Activated CD4-positive, alpha-beta T cell treated with anti-CD3 and anti-CD28 coated beads for 36 hours (primary cell): ENCODE measurements around the gene SLC52A1. TPM values are rescaled to one million over a fixed set of nuclear protein-coding genes. Genes with fewer than 3 reads are reported as not detected.

Experiments used
- ATAC-seq: fragments of 200-7000 bp; cut with Tn5 transposase; one replicate; pipeline ENCODE4 v1.10.0; 2021; ENCODE audit warnings: mild to moderate bottlenecking, moderate library complexity
- CTCF ChIA-PET: fragments of 350-600 bp; sonication (Branson Sonifier 250); formaldehyde crosslinking; loops from one replicate; lab custom pipeline; 2021; ENCODE audit warnings: antibody characterized with exemption; lab: Charles Lee
- POLR2A ChIA-PET: fragments of 350-600 bp; sonication (Branson Sonifier 250); formaldehyde crosslinking; loops from one replicate; lab custom pipeline; 2021; ENCODE audit warnings: antibody characterized with exemption, inconsistent platforms; lab: Charles Lee
- DNase-seq: peaks from one replicate; pipeline ENCODE4 v3.0.0-alpha.2; 2020
- H3K27ac Mint-ChIP-seq: one replicate; pipeline ENCODE4 v1.8.0; 2021; ENCODE audit warnings: mixed read lengths
- H3K27me3 Mint-ChIP-seq: one replicate; pipeline ENCODE4 v1.8.0; 2021; ENCODE audit warnings: mixed read lengths
- H3K36me3 Mint-ChIP-seq: one replicate; pipeline ENCODE4 v1.8.0; 2021; ENCODE audit warnings: low read depth, mixed read lengths
- H3K4me1 Mint-ChIP-seq: one replicate; pipeline ENCODE4 v1.8.0; 2021; ENCODE audit warnings: mixed read lengths
- H3K4me3 Mint-ChIP-seq: one replicate; pipeline ENCODE4 v1.8.0; 2021; ENCODE audit warnings: mild to moderate bottlenecking, moderate library complexity, mixed read lengths
- H3K9me3 Mint-ChIP-seq: one replicate; pipeline ENCODE4 v1.8.0; 2021; ENCODE audit warnings: low read depth, mixed read lengths
- intact Hi-C, 2 experiments: fragments of 100-400 bp; cut with DNase I in 1 of 2; cut with micrococcal nuclease in 1 of 2; formaldehyde crosslinking; loops; one replicate each; pipeline versions ENCODE4 v1.14.2 to v1.15.1; 2022 to 2024; cut with DNase I, micrococcal nuclease
- total RNA-seq, 2 experiments: library from RNA; stranded (reverse); gene quantifications; one replicate each; pipeline ENCODE4 v1.2.3, GENCODE V29; 2021

Gene SLC52A1
- total RNA-seq, 2 experiments from 2014 or later, result 0.16 to 0.26 TPM

- Mint-ChIP-seq H3K36me3 (peaks cover 4% of the 10 kb centered on the region), H3K4me3 (no peak overlapping the region), H3K4me1 (peaks cover 22% of the 10 kb centered on the region), H3K27me3 (no peaks in the 10 kb centered on the region), H3K27ac (no peak overlapping the region), H3K9me3 (no peaks in the 10 kb centered on the region)
- intact Hi-C loops, result no loop called here
- POLR2A ChIA-PET, result no interaction called here
- DNase-seq (no peak), ATAC-seq (no peak)
- CTCF ChIA-PET, result no interaction called here
Measured at GRCh38 chr17:4994081-4994595, 41.1 kb downstream of the SLC52A1 start.

GRCh38 chr17:4987767-4988567, 47.3 kb downstream of the SLC52A1 start:
- ChIA-PET POLR2A (no interaction called here), CTCF (interaction anchor here (0.6 to 1.8 kb wide), 13 partner anchors 9 to 192 kb away, joined by 3 to 6 read pairs (median 3); partner anchors contain the start of genes CHRNE, INCA1, KIF1C and RNF167)
- H3K4me1 Mint-ChIP-seq, result peaks cover 33% of the 10 kb centered on the region
- H3K4me3 Mint-ChIP-seq, result peak overlapping the region; percentile 93
- ATAC-seq (peak; percentile 18), DNase-seq (peak; percentile 43)
- peak overlapping the region; percentile 91 for H3K27ac Mint-ChIP-seq
- H3K27me3 Mint-ChIP-seq, result no peaks in the 10 kb centered on the region
- H3K9me3 Mint-ChIP-seq, result no peaks in the 10 kb centered on the region
- peaks cover 17% of the 10 kb centered on the region for H3K36me3 Mint-ChIP-seq
- intact Hi-C loops, result loop anchor here (1.0 kb wide), 6 partner anchors 9 to 79 kb away; partner anchors contain the start of genes INCA1 (in 2 of the 2), KIF1C (in 2 of the 2), RNF167 (in 1 of the 2) and SLC25A11 (in 1 of the 2)

- Mint-ChIP-seq H3K27ac (peak within 1 kb of the TSS; percentile 91), H3K9me3 (no peaks in the 10 kb centered on the region), H3K4me3 (peak within 1 kb of the TSS; percentile 93), H3K27me3 (no peaks in the 10 kb centered on the region), H3K4me1 (peaks cover 33% of the 10 kb centered on the region), H3K36me3 (peaks cover 20% of the 10 kb centered on the region)
- intact Hi-C loops, result loop anchor here in 1 of 2 experiments (1.0 kb wide), 6 partner anchors 10 to 78 kb away; partner anchors contain the start of genes INCA1, KIF1C, RNF167 and SLC25A11
- POLR2A ChIA-PET, result interaction anchor here (0.6 to 1.8 kb wide), 2 partner anchors 8 to 10 kb away, joined by 3 to 4 read pairs; partner anchors contain the start of genes INCA1 and KIF1C
- CTCF ChIA-PET, result interaction anchor here (0.6 to 1.8 kb wide), 12 partner anchors 10 to 1883 kb away, joined by 3 to 5 read pairs (median 3); partner anchors contain the start of genes INCA1 and KIF1C
- peak; percentile 91 for DNase-seq
- ATAC-seq, result peak; percentile 87
Measured at GRCh38 chr17:4986951-4987766, 48.1 kb downstream of the SLC52A1 start, which contains the start of gene CAMTA2. TSS of gene CAMTA2 (minus strand) at chr17:4987675. CDS start at chr17:4986222, 1,453 bp downstream.

GRCh38 chr17:4986403-4986802, 48.8 kb downstream of the SLC52A1 start:
- Mint-ChIP-seq H3K27ac (peak overlapping the region; percentile 77), H3K27me3 (no peaks in the 10 kb centered on the region), H3K4me3 (peak overlapping the region; percentile 93), H3K9me3 (no peaks in the 10 kb centered on the region), H3K4me1 (peaks cover 31% of the 10 kb centered on the region), H3K36me3 (peaks cover 18% of the 10 kb centered on the region)
- CTCF ChIA-PET, result interaction anchor here (0.6 to 1.5 kb wide), 8 partner anchors 14 to 1883 kb away, joined by 3 to 5 read pairs (median 3); no protein-coding TSS in a partner anchor
- POLR2A ChIA-PET, result interaction anchor here (0.6 to 1.8 kb wide), 2 partner anchors 8 to 11 kb away, joined by 3 to 4 read pairs; partner anchors contain the start of genes INCA1 and KIF1C
- DNase-seq, result no peak
- intact Hi-C loops, result no loop called here
- ATAC-seq, result no peak

Other genes with a start within 250 kb of the SLC52A1 start
- under 1 TPM; 0.30 TPM for gene VMO1, start 249.1 kb downstream of the SLC52A1 start, total RNA-seq
- gene GLTPD2, start 246.5 kb downstream of the SLC52A1 start, total RNA-seq, result not detected
- 100 to 1,000 TPM; 111 to 155 TPM for gene PSMB6, start 239.3 kb downstream of the SLC52A1 start, total RNA-seq
- 10 to 100 TPM; 12.3 to 14.1 TPM for gene PLD2, start 228.3 kb downstream of the SLC52A1 start, total RNA-seq
- gene MINK1, start 202.1 kb downstream of the SLC52A1 start, total RNA-seq, result 10 to 100 TPM; 48.2 to 57.7 TPM
- gene C17orf107, start 135.9 kb downstream of the SLC52A1 start, total RNA-seq, result 1 to 10 TPM; 2.6 to 2.8 TPM
- under 1 TPM; 0.59 to 0.84 TPM for gene CHRNE, start 132.3 kb downstream of the SLC52A1 start, total RNA-seq
- gene GP1BA, start 103.1 kb downstream of the SLC52A1 start, total RNA-seq, result not detected
- 10 to 100 TPM; 74.2 to 77.9 TPM for gene SLC25A11, start 95.4 kb downstream of the SLC52A1 start, total RNA-seq
- 100 to 1,000 TPM; 147 to 189 TPM for gene RNF167, start 95.2 kb downstream of the SLC52A1 start, total RNA-seq
- 1,000 to 10,000 TPM; 1,809 to 1,911 TPM for gene PFN1, start 86.9 kb downstream of the SLC52A1 start, total RNA-seq
- gene ENO3, start 84.3 kb downstream of the SLC52A1 start, total RNA-seq, result 10 to 100 TPM; 32.0 to 32.9 TPM
- 10 to 100 TPM; 61.4 to 69.4 TPM for gene SPAG7, start 67.6 kb downstream of the SLC52A1 start, total RNA-seq
- 100 to 1,000 TPM in 1 of 2 experiments, 10 to 100 TPM in 1; 98.2 to 124 TPM for gene CAMTA2, start 47.8 kb downstream of the SLC52A1 start, total RNA-seq
- under 1 TPM; 0.18 to 0.28 TPM for gene INCA1, start 37.9 kb downstream of the SLC52A1 start, total RNA-seq
- 10 to 100 TPM; 32.6 to 43.0 TPM for gene KIF1C, start 37.5 kb downstream of the SLC52A1 start, total RNA-seq
- 1 to 10 TPM; 2.2 to 2.8 TPM for gene ZFP3, start 43.0 kb upstream of the SLC52A1 start, total RNA-seq
- gene ZNF232, start 76.5 kb upstream of the SLC52A1 start, total RNA-seq, result 10 to 100 TPM; 16.1 to 16.2 TPM
- under 1 TPM in 1 of 2 experiments, not detected in 1; 0.07 TPM for gene USP6, start 80.6 kb upstream of the SLC52A1 start, total RNA-seq
- 1 to 10 TPM; 8.0 to 8.4 TPM for gene ZNF594, start 156.4 kb upstream of the SLC52A1 start, total RNA-seq
- gene SCIMP, start 199.4 kb upstream of the SLC52A1 start, total RNA-seq, result not detected
- gene RABEP1, start 246.9 kb upstream of the SLC52A1 start, total RNA-seq, result 10 to 100 TPM; 60.4 to 66.2 TPM